ENCODE measurements around the gene CCDC149.
"Not testable (repeated sequence)": the region's sequence is repeated elsewhere in the genome, so short reads cannot be mapped to it uniquely, and the experiment has no call there.

Gene CCDC149

DNA sequence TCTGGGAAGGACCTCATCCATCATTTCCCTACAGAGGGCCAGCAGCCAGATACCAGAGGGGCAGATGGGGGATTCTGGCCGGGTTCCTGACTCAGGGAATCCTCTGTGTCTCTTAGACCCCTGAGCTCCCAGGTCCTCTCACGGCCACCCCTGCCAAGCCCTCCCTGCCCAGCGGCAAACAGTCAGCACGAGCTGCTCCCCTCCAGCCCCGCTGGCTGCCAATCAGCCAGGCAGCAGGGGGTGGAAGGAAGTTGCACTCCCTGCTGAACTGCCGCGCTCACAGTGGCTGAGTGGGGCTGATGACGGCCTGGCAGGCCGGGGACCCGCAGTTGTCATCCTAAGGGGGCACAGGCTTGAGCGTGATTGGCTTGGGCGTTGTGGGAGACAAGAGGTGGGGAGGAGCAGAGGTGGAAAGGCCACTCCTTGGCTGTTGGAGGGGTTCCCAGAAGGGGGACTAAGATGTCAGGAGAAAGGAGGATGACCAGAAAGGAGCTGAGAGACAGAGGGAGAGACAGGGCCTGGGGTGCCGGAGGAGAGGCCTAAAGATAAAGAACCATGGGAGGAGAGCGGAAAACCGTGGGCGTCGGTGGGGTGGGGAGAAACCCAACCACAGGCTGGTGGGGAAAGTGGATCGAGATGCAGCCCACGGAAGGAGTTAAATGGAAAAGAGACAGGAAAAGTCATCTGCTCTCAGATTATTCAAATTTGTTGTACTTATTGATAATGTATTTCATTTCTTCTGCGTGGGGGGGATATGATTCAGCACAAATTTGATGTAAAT is 4.4 kb upstream of the CCDC149 start:
- no peak for DNase-seq (ENCODE audit: low read depth in 3 of 3)

- no peak for DNase-seq (ENCODE audit: low read depth in 3 of 3)
Observed at GRCh38 chr4:24915121-24915922, 2.5 kb upstream of the CCDC149 start.

- DNase-seq (ENCODE audit: low read depth in 3 of 3): no peak
Observed at GRCh38 chr4:24914460-24914859, 1.6 kb upstream of the CCDC149 start.

- DNase-seq (ENCODE audit: low read depth in 3 of 3): no peak
Observed at GRCh38 chr4:24913119-24913485, 260 bp upstream of the CCDC149 start.

- DNase-seq (ENCODE audit: low read depth in 3 of 3): no peak
Observed at GRCh38 chr4:24910499-24910898, 2.3 kb downstream of the CCDC149 start.

GRCh38 chr4:24909606-24910005 is 3.2 kb downstream of the CCDC149 start:
- not testable (repeated sequence) for DNase-seq (ENCODE audit: low read depth in 3 of 3)

DNA sequence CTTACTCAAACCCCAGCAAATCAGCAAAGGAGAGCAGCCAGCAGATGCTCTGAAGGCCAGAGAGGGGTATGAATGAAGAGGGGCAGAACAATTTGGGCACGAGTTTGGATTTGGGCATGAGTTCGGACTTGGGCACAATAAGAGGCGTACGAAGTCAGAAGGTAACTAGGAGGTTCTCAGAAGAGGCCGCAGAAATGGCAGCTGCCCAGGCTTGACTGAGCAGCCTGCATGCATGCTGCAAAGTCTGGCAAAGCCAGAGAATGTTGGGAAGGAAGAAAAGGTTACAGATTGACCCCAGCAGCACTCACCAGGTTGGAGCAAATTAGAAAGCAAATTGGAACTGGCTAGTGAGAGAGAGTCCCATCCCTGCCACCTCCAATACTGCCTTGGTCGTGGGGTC is 15.2 kb downstream of the CCDC149 start:
- DNase-seq (ENCODE audit: low read depth in 3 of 3): no peak

DNA sequence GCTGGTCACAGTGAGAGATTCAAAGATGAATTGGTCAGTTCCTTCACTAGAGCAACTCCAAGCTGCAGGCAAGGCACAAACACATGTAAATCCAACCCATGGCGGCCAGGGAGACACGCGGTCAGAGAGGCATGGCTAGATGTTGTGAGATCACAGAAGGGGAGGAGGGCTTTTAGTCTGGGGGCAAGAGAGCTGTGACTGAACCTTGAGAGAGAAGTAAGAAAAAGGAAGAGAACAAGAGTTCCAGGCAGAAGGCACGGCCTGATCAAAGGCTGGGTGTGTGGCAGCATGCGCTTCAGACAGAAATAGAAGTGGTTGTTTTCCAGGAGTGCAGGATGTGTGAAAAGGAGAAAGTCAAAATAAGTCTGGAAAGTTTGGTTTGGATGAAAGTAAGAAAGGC is 15.9 kb downstream of the CCDC149 start:
- no peak for DNase-seq (ENCODE audit: low read depth in 3 of 3)

GRCh38 chr4:24896056-24896455 is 16.8 kb downstream of the CCDC149 start:
- DNase-seq (ENCODE audit: low read depth in 3 of 3): no peak

- DNase-seq (ENCODE audit: low read depth in 3 of 3): no peak
Observed at GRCh38 chr4:24895461-24895860, 17.4 kb downstream of the CCDC149 start.

- no peak for DNase-seq (ENCODE audit: low read depth in 3 of 3)
Observed at GRCh38 chr4:24894846-24895245, 18.0 kb downstream of the CCDC149 start.

- no peak for DNase-seq (ENCODE audit: low read depth in 3 of 3)
Observed at GRCh38 chr4:24894243-24894642, 18.6 kb downstream of the CCDC149 start.

GRCh38 chr4:24892778-24893177 is 20.1 kb downstream of the CCDC149 start:
- DNase-seq (ENCODE audit: low read depth in 3 of 3): no peak

DNA sequence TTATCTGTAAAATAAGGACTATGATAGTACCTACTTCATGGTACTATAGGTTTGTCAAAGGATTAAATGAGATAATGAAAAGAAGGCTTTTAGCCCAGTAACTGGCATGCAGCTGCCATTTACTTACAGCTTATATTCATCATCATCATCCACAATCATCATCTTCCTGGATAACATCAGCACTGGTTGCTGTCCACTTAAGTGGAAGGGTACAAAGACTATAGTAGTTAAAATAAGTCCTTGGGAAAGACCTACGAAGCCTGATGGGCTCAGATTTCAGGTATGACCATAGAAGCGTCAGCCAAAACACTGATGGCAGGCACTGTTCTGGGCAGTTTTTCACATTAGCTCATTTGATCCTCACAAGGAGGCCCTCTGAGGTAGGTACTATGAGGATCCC is 20.6 kb downstream of the CCDC149 start:
- no peak for DNase-seq (ENCODE audit: low read depth in 3 of 3)

DNA sequence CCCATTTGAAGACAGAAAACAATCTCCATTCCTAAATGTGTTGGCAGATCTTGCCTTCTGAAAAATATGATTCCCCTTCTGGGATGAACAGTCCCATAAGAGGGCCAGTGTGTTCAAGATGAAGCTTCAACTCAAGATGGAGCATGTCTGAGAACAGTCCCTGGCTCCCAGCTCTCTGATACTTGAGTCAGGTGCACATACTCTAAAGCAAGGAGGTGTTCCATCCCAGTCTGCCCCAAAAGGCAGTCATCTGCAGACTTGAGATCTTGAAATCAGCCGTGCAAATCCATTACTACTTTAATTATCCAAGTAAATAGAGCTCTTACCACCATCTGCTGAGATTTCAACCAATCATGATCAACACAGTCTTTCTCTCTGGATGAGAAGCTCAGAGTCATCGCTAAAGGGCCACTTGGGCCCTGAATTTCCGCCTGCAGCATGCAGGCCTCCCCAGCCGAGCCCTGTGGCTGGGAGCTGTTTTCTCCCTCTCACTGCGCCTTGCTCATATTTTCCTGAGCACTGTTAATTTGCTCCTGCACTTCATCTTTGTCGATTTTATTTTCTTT is 22.2 kb downstream of the CCDC149 start:
- no peak for DNase-seq (ENCODE audit: low read depth in 3 of 3)

DNA sequence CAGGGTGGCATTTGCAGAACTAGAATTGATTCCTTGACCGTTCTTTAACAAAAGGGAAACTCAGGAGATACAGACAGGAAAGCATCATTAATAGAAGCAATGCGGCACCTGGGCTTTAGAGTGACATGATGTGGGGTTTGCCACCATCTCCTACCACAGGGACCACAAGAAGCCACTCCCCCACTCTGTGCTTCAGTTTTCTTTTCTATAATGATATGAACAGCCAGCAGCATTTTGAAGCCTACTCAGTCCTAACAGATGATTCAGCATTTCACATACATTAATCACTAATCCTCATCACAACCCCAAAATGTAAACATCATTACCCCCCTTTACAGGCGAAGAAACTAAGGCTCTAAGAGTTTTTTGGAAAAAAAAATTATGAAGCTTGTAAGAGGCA is 22.9 kb downstream of the CCDC149 start:
- no peak for DNase-seq (ENCODE audit: low read depth in 3 of 3)

GRCh38 chr4:24888475-24889344 is 24.1 kb downstream of the CCDC149 start:
- no peak for DNase-seq (ENCODE audit: low read depth in 3 of 3)

GRCh38 chr4:24887881-24888430 is 24.9 kb downstream of the CCDC149 start:
- no peak for DNase-seq (ENCODE audit: low read depth in 3 of 3)

DNA sequence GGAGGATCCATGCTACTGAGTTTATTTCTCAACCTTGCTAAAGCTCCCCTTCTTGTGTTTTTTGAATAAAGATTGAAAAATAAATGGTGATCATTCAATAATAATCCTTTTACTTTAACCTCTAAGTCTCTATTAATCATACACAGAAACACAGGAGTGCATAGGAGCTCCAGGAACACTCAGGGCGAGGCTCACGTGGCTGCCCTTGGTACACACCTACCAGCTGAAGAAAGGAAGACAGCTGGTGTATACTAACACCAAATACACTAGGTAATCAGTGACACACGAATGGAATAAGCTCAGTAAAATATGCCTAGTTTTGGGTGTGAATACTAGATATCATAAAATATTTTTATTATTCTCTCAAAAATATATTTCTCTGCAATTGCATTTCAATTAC is 26.2 kb downstream of the CCDC149 start:
- DNase-seq (ENCODE audit: low read depth in 3 of 3): no peak

GRCh38 chr4:24885342-24885741 is 27.5 kb downstream of the CCDC149 start:
- no peak for DNase-seq (ENCODE audit: low read depth in 3 of 3)

GRCh38 chr4:24884902-24885301 is 27.9 kb downstream of the CCDC149 start:
- DNase-seq (ENCODE audit: low read depth in 3 of 3): no peak
